ENCODE data around the gene FAM20C. TPM values are rescaled to one million over a fixed set of nuclear protein-coding genes. Genes with fewer than 3 reads are reported as not detected.

FAM20C gene
- total RNA-seq, 1 donor from 2014 or later: 14.6 TPM

DNA sequence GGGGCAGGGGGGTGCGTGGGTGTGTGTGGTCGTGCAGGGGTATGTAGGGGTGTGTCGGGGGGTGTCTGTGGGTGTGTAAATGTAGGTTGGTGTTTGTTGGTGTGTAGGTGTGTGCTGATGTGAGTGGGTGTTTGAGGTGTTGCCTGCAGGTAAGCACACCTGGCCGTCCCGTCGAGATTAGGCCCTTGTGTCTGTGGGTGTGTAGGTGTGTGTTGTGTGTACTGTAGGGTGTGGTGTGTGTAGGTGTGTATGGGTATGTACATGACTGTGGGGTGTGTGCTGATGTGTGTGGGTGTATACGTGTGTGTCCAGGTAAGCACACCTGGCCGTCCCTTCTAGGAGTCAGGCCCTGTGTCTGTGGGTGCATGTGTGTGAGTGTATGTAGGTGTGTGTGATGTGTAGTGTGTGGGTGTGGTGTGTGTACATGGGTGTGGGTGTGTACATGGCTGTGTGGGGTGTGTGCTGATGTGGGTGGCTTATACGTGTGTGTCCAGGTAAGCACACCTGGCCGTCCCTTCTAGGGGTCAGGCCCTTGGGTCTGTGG is 15.8 kb downstream of the FAM20C start:
- Histone ChIP-seq H3K27me3 (ENCODE audit: control insufficient read depth in 3 of 3, insufficient read depth in 3 of 3, low read length in 3 of 3) (no peaks in the 10 kb centered on the region), H3K9me3 (ENCODE audit: control insufficient read depth in 3 of 3, low read length in 3 of 3) (no peaks in the 10 kb centered on the region), H3K9ac (ENCODE audit: low read depth in 1 of 3, low read length in 3 of 3) (no peak overlapping the region), H3K27ac (ENCODE audit: low read depth, low read length) (no peak overlapping the region), H3K36me3 (ENCODE audit: control insufficient read depth in 3 of 3, insufficient read depth in 3 of 3, low read length in 3 of 3) (peaks cover 25 to 39% (median 39%) of the 10 kb centered on the region in 3 donors), H3K4me3 (ENCODE audit: low read length in 3 of 3) (no peak overlapping the region), H3K4me1 (ENCODE audit: control insufficient read depth in 3 of 3, insufficient read depth in 3 of 3, low read length in 3 of 3) (peaks cover 0 to 1% (median 0%) of the 10 kb centered on the region in 3 donors)

DNA sequence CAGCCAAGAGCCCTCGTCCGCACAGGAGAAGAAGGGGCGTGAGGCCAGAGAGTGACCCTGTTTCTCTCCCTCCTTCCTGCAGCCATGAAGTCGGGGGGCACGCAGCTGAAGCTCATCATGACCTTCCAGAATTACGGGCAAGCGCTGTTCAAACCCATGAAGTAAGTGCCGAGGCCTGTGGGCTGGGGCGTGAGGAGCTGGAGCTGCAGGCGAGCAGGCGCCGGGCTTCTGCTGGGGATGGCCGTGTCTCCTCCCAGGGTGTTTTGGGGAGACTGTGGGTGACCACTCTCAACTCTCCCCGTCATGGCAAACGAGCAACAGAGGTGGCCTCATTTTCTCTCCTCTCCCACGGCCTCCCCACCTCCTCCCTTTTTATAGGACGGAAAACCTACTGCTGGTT is 16.4 kb downstream of the FAM20C start:
- Histone ChIP-seq H3K9me3 (ENCODE audit: control insufficient read depth in 3 of 3, low read length in 3 of 3) (no peaks in the 10 kb centered on the region), H3K36me3 (ENCODE audit: control insufficient read depth in 3 of 3, insufficient read depth in 3 of 3, low read length in 3 of 3) (peaks cover 24 to 37% (median 34%) of the 10 kb centered on the region in 3 donors), H3K27ac (ENCODE audit: low read depth, low read length) (no peak overlapping the region), H3K4me3 (ENCODE audit: low read length in 3 of 3) (no peak overlapping the region), H3K9ac (ENCODE audit: low read depth in 1 of 3, low read length in 3 of 3) (no peak overlapping the region), H3K4me1 (ENCODE audit: control insufficient read depth in 3 of 3, insufficient read depth in 3 of 3, low read length in 3 of 3) (peaks cover 0 to 7% (median 0%) of the 10 kb centered on the region in 3 donors), H3K27me3 (ENCODE audit: control insufficient read depth in 3 of 3, insufficient read depth in 3 of 3, low read length in 3 of 3) (no peaks in the 10 kb centered on the region)

DNA sequence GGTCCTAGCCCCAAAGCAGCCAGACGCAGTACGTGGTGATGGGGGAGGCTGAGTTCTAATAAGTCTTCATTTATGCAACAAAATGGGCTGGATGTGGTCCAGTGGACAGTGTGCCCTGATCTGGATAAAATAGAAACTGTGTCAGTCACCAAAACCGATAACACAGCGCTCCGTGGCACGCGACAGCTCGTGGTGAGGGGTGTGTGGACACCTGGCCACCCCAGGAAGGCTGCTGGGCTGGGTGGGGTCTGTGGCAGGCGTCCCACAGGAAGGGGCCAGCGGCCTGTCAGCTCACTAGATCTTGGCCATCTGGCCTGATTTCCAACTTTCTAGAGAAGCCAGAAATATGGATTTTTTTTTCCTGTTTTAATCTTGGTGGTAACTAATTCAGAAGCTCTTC is 17.0 kb downstream of the FAM20C start:
- H3K36me3 ChIP-seq (ENCODE audit: control insufficient read depth in 3 of 3, insufficient read depth in 3 of 3, low read length in 3 of 3): peaks cover 24 to 35% (median 29%) of the 10 kb centered on the region in 3 donors

DNA sequence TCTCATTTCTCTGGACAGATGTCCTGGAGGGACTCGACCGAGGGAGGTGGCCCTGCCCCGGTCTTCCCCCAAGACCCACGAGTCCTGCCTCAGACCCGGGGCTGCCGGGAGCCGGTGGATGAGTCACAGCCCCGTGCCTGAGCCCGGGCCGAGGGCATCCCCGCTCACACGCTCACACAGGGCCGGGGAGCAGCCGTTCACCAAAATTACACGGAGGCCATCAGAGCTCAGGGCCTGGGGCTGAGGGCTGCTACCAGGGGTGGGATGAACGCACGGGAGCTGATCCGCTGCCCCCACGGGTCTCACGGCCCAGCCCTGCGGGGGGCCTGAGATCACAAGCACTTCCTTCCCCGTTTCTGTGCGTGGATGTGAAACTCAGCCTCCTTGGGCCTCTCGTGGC is 17.5 kb downstream of the FAM20C start:
- Histone ChIP-seq H3K36me3 (ENCODE audit: control insufficient read depth in 3 of 3, insufficient read depth in 3 of 3, low read length in 3 of 3) (peaks cover 21 to 30% (median 24%) of the 10 kb centered on the region in 3 donors), H3K9ac (ENCODE audit: low read depth in 1 of 3, low read length in 3 of 3) (no peak overlapping the region), H3K4me3 (ENCODE audit: low read length in 3 of 3) (no peak overlapping the region), H3K4me1 (ENCODE audit: control insufficient read depth in 3 of 3, insufficient read depth in 3 of 3, low read length in 3 of 3) (peaks cover 5 to 15% (median 7%) of the 10 kb centered on the region in 3 donors), H3K27me3 (ENCODE audit: control insufficient read depth in 3 of 3, insufficient read depth in 3 of 3, low read length in 3 of 3) (no peaks in the 10 kb centered on the region), H3K9me3 (ENCODE audit: control insufficient read depth in 3 of 3, low read length in 3 of 3) (no peaks in the 10 kb centered on the region), H3K27ac (ENCODE audit: low read depth, low read length) (no peak overlapping the region)

More for the DNA sequence above, 17.0 kb downstream of the FAM20C start:
- Histone ChIP-seq H3K27me3 (ENCODE audit: control insufficient read depth in 3 of 3, insufficient read depth in 3 of 3, low read length in 3 of 3) (no peaks in the 10 kb centered on the region), H3K9ac (ENCODE audit: low read depth in 1 of 3, low read length in 3 of 3) (no peak overlapping the region), H3K9me3 (ENCODE audit: control insufficient read depth in 3 of 3, low read length in 3 of 3) (no peaks in the 10 kb centered on the region), H3K27ac (ENCODE audit: low read depth, low read length) (no peak overlapping the region), H3K4me1 (ENCODE audit: control insufficient read depth in 3 of 3, insufficient read depth in 3 of 3, low read length in 3 of 3) (peaks cover 2 to 10% (median 3%) of the 10 kb centered on the region in 3 donors), H3K4me3 (ENCODE audit: low read length in 3 of 3) (no peak overlapping the region)

DNA sequence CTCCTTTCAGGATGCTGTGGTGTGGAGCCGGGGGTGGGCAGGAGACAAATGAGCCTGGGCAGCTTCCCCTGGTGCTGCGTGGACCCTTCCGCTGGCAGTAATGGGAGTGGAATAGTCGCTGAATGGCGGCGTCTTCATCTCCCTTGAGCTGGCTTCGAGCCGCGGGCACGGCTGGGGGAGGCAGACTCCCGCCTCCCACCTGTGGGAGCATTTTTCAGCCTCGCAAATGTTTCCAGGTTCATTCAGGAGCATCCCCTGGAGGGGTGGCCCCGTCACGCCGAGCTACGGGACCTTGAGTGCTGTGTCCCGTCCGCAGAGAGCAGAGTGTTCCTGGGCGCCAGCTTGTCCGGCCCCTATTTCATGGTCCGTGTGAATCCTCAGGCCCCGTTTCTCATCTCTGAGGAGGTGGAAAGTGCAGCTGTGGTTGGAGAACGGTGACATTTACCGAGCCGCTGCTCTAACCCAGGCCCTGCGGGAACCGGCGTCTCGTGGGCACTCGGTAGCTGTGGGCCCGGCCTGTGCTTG is 18.1 kb downstream of the FAM20C start:
- H3K27ac ChIP-seq (ENCODE audit: low read depth, low read length): no peak overlapping the region
- peaks cover 5 to 16% (median 9%) of the 10 kb centered on the region in 3 donors for H3K4me1 ChIP-seq (ENCODE audit: control insufficient read depth in 3 of 3, insufficient read depth in 3 of 3, low read length in 3 of 3)
- peaks cover 18 to 26% (median 18%) of the 10 kb centered on the region in 3 donors for H3K36me3 ChIP-seq (ENCODE audit: control insufficient read depth in 3 of 3, insufficient read depth in 3 of 3, low read length in 3 of 3)
- no peaks in the 10 kb centered on the region for H3K27me3 ChIP-seq (ENCODE audit: control insufficient read depth in 3 of 3, insufficient read depth in 3 of 3, low read length in 3 of 3)
- no peaks in the 10 kb centered on the region for H3K9me3 ChIP-seq (ENCODE audit: control insufficient read depth in 3 of 3, low read length in 3 of 3)
- no peak overlapping the region for H3K4me3 ChIP-seq (ENCODE audit: low read length in 3 of 3)
- no peak overlapping the region for H3K9ac ChIP-seq (ENCODE audit: low read depth in 1 of 3, low read length in 3 of 3)

DNA sequence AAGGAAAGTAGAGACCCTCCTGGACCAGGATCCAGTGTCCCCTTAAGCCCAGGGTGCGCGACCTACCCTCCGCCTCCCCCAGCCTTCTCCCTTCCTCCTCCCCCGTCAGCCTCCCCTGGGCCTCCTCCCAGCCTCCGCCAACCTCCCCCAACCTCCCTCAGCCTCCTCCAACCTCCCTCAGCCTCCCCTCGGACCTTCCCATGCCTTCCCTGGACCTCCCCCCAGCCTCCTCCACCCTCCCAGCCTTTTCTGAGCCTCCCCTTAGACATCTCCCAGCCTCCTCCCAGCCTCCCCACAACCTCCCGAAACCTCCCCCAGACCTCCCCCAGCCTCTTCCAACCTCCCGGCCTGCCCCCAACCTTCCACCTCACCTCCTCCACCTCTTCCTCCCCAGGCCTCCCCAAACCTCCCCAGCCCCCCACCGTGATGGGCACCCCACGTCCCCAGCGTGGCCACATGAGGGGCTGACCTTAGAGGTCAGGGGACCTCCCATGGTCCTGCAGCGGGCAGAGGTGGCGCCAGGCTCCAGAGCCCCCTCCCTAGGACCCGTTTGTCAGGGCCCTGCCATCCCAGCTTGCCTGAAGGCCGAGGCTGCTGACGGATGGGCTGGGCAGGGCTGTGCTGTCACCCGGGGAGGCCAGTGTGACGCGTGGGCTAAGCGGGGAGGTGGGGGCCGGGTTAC is 18.8 kb downstream of the FAM20C start:
- Histone ChIP-seq H3K27ac (ENCODE audit: low read depth, low read length) (no peak overlapping the region), H3K9me3 (ENCODE audit: control insufficient read depth in 3 of 3, low read length in 3 of 3) (no peaks in the 10 kb centered on the region), H3K9ac (ENCODE audit: low read depth in 1 of 3, low read length in 3 of 3) (no peak overlapping the region), H3K27me3 (ENCODE audit: control insufficient read depth in 3 of 3, insufficient read depth in 3 of 3, low read length in 3 of 3) (no peaks in the 10 kb centered on the region), H3K4me3 (ENCODE audit: low read length in 3 of 3) (no peak overlapping the region), H3K4me1 (ENCODE audit: control insufficient read depth in 3 of 3, insufficient read depth in 3 of 3, low read length in 3 of 3) (peaks cover 5 to 16% (median 9%) of the 10 kb centered on the region in 3 donors), H3K36me3 (ENCODE audit: control insufficient read depth in 3 of 3, insufficient read depth in 3 of 3, low read length in 3 of 3) (peaks cover 13 to 19% (median 14%) of the 10 kb centered on the region in 3 donors)

DNA sequence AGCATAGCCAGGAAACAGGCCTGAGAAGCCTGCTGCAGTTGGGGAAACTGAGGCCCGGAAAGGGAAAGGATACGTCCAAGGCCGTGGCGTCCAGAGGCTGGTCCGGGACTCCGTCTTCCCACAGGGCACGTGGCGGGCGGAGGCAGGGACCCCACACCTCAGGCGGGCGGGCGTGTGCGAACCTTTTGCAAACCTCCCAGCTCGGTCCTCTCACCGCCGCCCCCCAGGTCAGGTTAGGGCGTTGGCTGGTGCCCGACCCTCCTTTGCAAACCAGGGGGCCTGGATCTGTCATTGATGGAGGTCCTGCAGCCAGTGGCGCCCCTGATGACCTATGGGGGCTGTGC is 19.3 kb downstream of the FAM20C start:
- H3K27me3 ChIP-seq (ENCODE audit: control insufficient read depth in 3 of 3, insufficient read depth in 3 of 3, low read length in 3 of 3): no peaks in the 10 kb centered on the region
- no peak overlapping the region for H3K9ac ChIP-seq (ENCODE audit: low read depth in 1 of 3, low read length in 3 of 3)
- H3K9me3 ChIP-seq (ENCODE audit: control insufficient read depth in 3 of 3, low read length in 3 of 3): no peaks in the 10 kb centered on the region
- H3K36me3 ChIP-seq (ENCODE audit: control insufficient read depth in 3 of 3, insufficient read depth in 3 of 3, low read length in 3 of 3): peaks cover 13 to 16% (median 14%) of the 10 kb centered on the region in 3 donors
- no peak overlapping the region for H3K27ac ChIP-seq (ENCODE audit: low read depth, low read length)
- H3K4me3 ChIP-seq (ENCODE audit: low read length in 3 of 3): no peak overlapping the region
- peaks cover 9 to 16% (median 10%) of the 10 kb centered on the region in 3 donors for H3K4me1 ChIP-seq (ENCODE audit: control insufficient read depth in 3 of 3, insufficient read depth in 3 of 3, low read length in 3 of 3)

DNA sequence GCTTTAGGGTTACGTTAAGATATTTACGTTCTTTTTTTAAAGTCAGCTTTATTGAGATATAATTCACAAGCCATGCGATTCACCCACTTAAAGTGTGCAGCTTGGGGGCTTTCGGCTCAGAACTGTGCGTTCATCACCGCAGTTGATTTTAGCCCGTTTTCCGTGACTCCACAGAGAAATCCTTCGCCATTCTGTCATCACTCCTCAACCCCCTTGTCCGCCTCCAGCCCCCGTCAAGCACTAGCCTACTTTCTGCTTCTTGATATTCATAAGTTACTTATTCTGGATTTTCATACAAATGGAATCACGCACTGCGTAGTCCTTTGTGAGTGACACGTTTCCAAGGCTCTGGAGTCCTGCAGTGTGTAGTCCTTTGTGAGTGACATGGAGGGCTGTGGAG is 20.4 kb downstream of the FAM20C start:
- Histone ChIP-seq H3K4me1 (ENCODE audit: control insufficient read depth in 3 of 3, insufficient read depth in 3 of 3, low read length in 3 of 3) (peaks cover 12 to 19% (median 15%) of the 10 kb centered on the region in 3 donors), H3K9me3 (ENCODE audit: control insufficient read depth in 3 of 3, low read length in 3 of 3) (no peaks in the 10 kb centered on the region), H3K9ac (ENCODE audit: low read depth in 1 of 3, low read length in 3 of 3) (no peak overlapping the region), H3K27me3 (ENCODE audit: control insufficient read depth in 3 of 3, insufficient read depth in 3 of 3, low read length in 3 of 3) (no peaks in the 10 kb centered on the region), H3K36me3 (ENCODE audit: control insufficient read depth in 3 of 3, insufficient read depth in 3 of 3, low read length in 3 of 3) (peaks cover 13 to 16% (median 14%) of the 10 kb centered on the region in 3 donors), H3K27ac (ENCODE audit: low read depth, low read length) (no peak overlapping the region), H3K4me3 (ENCODE audit: low read length in 3 of 3) (no peak overlapping the region)

DNA sequence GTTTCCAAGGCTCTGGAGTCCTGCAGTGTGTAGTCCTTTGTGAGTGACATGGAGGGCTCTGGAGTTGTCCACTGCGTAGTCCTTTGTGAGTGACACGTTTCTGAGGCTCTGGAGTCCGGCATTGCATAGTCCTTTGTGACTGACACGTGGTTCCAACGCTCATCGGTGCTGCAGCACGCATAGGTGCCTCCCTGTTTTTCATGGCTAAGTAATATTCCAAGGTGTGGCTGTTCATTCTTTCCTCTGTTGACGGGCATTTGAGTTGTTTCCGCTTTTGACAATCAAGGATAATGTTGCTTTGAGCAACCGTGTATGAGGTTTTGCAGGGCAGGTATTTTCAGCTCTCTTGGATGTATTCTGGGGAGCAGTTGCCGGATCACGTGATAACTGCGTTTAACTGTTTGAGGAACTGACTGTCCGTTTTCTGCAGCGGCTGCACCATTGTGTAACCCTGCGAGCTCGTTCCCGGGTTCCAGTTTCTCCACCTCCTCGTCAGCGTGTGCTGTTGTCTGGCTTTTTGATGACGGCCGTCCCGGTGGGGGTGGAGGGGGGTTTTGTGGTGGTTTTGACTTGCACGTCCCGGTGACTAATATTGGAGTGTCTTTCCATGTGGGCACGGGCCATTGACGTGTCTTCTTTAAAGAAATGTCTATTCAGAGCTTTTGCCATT is 21.1 kb downstream of the FAM20C start:
- Histone ChIP-seq H3K36me3 (ENCODE audit: control insufficient read depth in 3 of 3, insufficient read depth in 3 of 3, low read length in 3 of 3) (peaks cover 10 to 16% (median 14%) of the 10 kb centered on the region in 3 donors), H3K4me3 (ENCODE audit: low read length in 3 of 3) (no peak overlapping the region), H3K9me3 (ENCODE audit: control insufficient read depth in 3 of 3, low read length in 3 of 3) (no peaks in the 10 kb centered on the region), H3K27me3 (ENCODE audit: control insufficient read depth in 3 of 3, insufficient read depth in 3 of 3, low read length in 3 of 3) (no peaks in the 10 kb centered on the region), H3K4me1 (ENCODE audit: control insufficient read depth in 3 of 3, insufficient read depth in 3 of 3, low read length in 3 of 3) (peaks cover 12 to 19% (median 17%) of the 10 kb centered on the region in 3 donors), H3K9ac (ENCODE audit: low read depth in 1 of 3, low read length in 3 of 3) (no peak overlapping the region), H3K27ac (ENCODE audit: low read depth, low read length) (no peak overlapping the region)
